Upper lobe of right lung (tissue), 1 donor: ENCODE data around the gene IL5RA. TPM values are rescaled to one million over a fixed set of nuclear protein-coding genes. Genes with fewer than 3 reads are reported as not detected.

Source experiments
- ATAC-seq: fragments of 200-7000 bp; cut with Tn5 transposase; one replicate; pipeline ENCODE4 v1.9.1; 2020; ENCODE audit warnings: mild to moderate bottlenecking, moderate library complexity
- DNase-seq: peaks from one replicate; pipeline ENCODE4 v3.0.0-alpha.2; 2020
- H3K27ac ChIP-seq: fragments of 200-600 bp; one replicate; pipeline ENCODE4 v1.8.0; 2022
- H3K27me3 ChIP-seq: fragments of 200-600 bp; one replicate; pipeline ENCODE4 v1.8.0; 2022; ENCODE audit warnings: mild to moderate bottlenecking
- H3K36me3 ChIP-seq: fragments of 200-600 bp; one replicate; pipeline ENCODE4 v1.8.0; 2022
- H3K4me1 ChIP-seq: fragments of 200-600 bp; one replicate; pipeline ENCODE4 v1.8.0; 2022
- H3K4me3 ChIP-seq: fragments of 200-600 bp; one replicate; pipeline ENCODE4 v1.8.0; 2022; ENCODE audit warnings: mild to moderate bottlenecking
- H3K9me3 ChIP-seq: fragments of 200-600 bp; one replicate; pipeline ENCODE4 v1.8.0; 2022
- intact Hi-C: fragments of 100-400 bp; cut with DNase I; formaldehyde crosslinking; loops from one replicate; pipeline ENCODE4 v1.11.0; 2022
- total RNA-seq: library from RNA; stranded (reverse); fragmentation: NEBNext Ultra II Directional; extraction: Animal tissue kit (Norgen Biotek cat#: 25700); gene quantifications from one replicate; pipeline ENCODE4 v1.2.1, GENCODE V29; 2021
- TF ChIP-seq, protein P1 (sequence below): fragments of 200-600 bp; IDR thresholded peaks from one replicate; pipeline ENCODE4 v1.8.0; 2022; ENCODE audit warnings: antibody characterized with exemption
- donor health status: DM: no; HTN: yes; CAD: no; lungs with severe emphysema.

The IL5RA gene
- total RNA-seq, 1 donor from 2014 or later, result 0.69 TPM

GRCh38 chr3:3141939-3142338 lies 31.8 kb upstream of the IL5RA start:
- Histone ChIP-seq H3K4me3 (no peak overlapping the region), H3K9me3 (no peaks in the 10 kb centered on the region), H3K4me1 (no peaks in the 10 kb centered on the region), H3K36me3 (peaks cover 89% of the 10 kb centered on the region), H3K27me3 (no peaks in the 10 kb centered on the region), H3K27ac (no peak overlapping the region)
- DNase-seq, result no peak
- ATAC-seq, result no peak
- TF ChIP-seq, protein P1, sequence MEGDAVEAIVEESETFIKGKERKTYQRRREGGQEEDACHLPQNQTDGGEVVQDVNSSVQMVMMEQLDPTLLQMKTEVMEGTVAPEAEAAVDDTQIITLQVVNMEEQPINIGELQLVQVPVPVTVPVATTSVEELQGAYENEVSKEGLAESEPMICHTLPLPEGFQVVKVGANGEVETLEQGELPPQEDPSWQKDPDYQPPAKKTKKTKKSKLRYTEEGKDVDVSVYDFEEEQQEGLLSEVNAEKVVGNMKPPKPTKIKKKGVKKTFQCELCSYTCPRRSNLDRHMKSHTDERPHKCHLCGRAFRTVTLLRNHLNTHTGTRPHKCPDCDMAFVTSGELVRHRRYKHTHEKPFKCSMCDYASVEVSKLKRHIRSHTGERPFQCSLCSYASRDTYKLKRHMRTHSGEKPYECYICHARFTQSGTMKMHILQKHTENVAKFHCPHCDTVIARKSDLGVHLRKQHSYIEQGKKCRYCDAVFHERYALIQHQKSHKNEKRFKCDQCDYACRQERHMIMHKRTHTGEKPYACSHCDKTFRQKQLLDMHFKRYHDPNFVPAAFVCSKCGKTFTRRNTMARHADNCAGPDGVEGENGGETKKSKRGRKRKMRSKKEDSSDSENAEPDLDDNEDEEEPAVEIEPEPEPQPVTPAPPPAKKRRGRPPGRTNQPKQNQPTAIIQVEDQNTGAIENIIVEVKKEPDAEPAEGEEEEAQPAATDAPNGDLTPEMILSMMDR, result no peak
- intact Hi-C loops, result no loop called here

DNA sequence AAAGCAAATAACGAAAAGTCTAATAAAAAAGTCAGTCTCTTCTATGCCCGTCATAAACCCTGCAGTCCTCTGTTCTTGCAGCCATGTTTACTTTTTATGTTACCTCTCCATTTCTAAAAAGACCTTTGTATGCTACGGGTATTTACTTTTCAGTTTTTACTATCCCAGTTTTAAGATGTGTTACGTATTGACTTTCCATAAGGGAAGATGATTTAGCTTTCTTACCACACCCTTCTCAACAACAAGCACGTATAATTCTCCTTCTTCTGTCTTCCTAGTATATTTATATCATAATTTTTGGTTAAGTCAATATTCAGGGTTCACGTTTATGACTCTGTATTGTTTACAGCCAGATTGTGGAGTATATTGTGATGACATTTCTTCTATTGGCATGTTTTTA lies 27.4 kb upstream of the IL5RA start:
- Histone ChIP-seq H3K4me3 (no peak overlapping the region), H3K36me3 (peaks cover 54% of the 10 kb centered on the region), H3K9me3 (no peaks in the 10 kb centered on the region), H3K4me1 (no peaks in the 10 kb centered on the region), H3K27me3 (no peaks in the 10 kb centered on the region), H3K27ac (no peak overlapping the region)
- intact Hi-C loops, result no loop called here
- DNase-seq (no peak), ATAC-seq (no peak)
- TF ChIP-seq, protein P1, result no peak

DNA sequence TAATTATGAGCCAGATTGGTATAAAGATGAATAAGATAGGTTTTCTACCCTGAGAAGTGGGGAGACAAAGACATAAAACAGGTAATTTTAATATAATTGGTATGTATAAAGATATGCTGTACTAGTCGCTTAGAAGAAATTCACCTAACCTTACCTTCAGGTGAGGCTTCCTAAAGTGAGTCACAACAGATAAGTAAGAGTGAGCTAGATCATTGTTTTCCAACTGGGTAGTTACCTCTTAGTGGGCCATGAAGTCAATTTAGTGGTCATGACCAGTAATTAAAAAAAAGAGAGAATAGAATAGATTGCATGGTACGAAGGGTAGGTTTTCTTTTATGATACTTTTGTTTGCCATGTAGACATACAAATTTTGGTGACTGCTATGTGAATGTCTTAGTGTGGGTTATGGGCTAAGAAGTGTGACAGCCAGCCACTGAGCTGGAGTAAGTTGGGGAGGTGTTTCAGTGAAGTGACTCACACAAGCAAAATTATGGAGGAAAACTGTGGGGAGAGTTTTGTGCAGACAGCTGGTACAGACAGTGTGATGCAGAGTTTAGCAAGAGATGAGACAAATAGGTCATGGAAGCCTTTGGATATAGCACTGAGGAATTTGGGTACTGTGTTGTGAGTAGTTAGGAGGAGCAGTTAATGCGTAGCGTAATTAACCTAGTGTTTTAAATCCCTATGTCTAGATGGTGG lies 24.7 kb upstream of the IL5RA start:
- TF ChIP-seq, protein P1, result no peak
- peaks cover 43% of the 10 kb centered on the region for H3K36me3 ChIP-seq
- H3K4me3 ChIP-seq, result no peak overlapping the region
- ATAC-seq (no peak), DNase-seq (no peak)
- intact Hi-C loops, result no loop called here
- H3K9me3 ChIP-seq, result no peaks in the 10 kb centered on the region
- H3K27ac ChIP-seq, result no peak overlapping the region
- H3K4me1 ChIP-seq, result no peaks in the 10 kb centered on the region
- H3K27me3 ChIP-seq, result no peaks in the 10 kb centered on the region

DNA sequence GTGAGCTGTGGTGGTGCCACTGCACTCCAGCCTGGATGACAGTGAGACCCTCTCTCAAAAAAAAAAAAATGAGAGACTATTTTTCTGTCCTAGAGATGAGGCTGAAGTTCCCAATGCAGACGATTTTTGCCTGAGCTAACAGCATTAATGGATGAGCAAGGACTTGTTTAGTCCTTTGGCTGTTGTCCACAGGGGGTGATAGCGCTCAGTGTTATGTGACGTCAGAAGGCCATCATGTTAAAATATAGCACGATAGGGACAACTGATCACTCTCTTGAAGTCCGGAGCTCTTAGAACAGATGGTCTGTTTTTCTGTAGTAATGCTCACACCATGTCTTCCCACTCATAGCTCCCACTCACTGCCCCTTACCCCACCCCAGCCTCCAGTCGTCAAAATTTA lies 23.3 kb upstream of the IL5RA start:
- TF ChIP-seq, protein P1, result no peak
- ATAC-seq (no peak), DNase-seq (no peak)
- Histone ChIP-seq H3K27ac (no peak overlapping the region), H3K36me3 (peaks cover 39% of the 10 kb centered on the region), H3K27me3 (no peaks in the 10 kb centered on the region), H3K9me3 (no peaks in the 10 kb centered on the region), H3K4me3 (no peak overlapping the region), H3K4me1 (no peaks in the 10 kb centered on the region)
- intact Hi-C loops, result no loop called here

DNA sequence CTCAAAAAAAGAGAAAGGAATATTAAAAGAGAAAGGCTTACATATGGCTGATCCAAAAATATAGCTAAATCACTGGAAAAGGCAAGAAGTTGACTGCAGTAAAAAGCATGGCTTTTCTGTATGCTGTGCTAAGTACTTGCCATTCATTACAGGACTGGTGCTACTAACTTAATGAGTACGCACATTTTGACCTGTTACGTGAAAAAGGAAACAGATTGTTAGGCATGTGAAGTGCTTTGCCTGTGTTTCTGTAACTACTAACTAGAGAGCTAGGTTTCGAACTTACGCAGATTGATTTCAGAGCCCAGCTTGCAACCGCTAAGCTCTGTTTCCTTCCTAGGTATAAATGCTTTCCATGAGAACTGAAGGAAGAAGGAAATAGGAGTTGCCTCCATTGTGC lies 19.4 kb upstream of the IL5RA start:
- ATAC-seq (no peak), DNase-seq (no peak)
- no peaks in the 10 kb centered on the region for H3K27me3 ChIP-seq
- intact Hi-C loops, result no loop called here
- H3K36me3 ChIP-seq, result peaks cover 24% of the 10 kb centered on the region
- TF ChIP-seq, protein P1, result no peak
- peaks cover 6% of the 10 kb centered on the region for H3K4me1 ChIP-seq
- H3K4me3 ChIP-seq, result no peak overlapping the region
- no peaks in the 10 kb centered on the region for H3K9me3 ChIP-seq
- no peak overlapping the region for H3K27ac ChIP-seq
